ENCODE data around the gene HMOX2. TPM values are rescaled to one million over a fixed set of nuclear protein-coding genes. Genes with fewer than 3 reads are reported as not detected.

HMOX2 gene
- polyA plus RNA-seq, 2 of the 4 experiments (the other 2 are of a cell fraction): 35.4 to 47.7 TPM

GRCh38 chr16:4519274-4520058 is 43.3 kb downstream of the HMOX2 start:
- ATAC-seq (no peak), DNase-seq (ENCODE audit: low read depth in 1 of 2, low spot score in 1 of 2) (no peak), FAIRE-seq (no peak)
- CTCF ChIA-PET: interaction anchor here (1.6 to 18.0 kb wide), 5 partner anchors 11 to 72 kb away, joined by 5 to 301 read pairs (median 26); partner anchors contain the start of gene CDIP1
- Histone ChIP-seq H3K4me1 (no peaks in the 10 kb centered on the region), H3K4me2 (no peak overlapping the region), H3K27ac (no peak overlapping the region), H3K4me3 (no peak overlapping the region), H3K9me3 (no peaks in the 10 kb centered on the region)
- POLR2A ChIA-PET: no interaction called here
- TF ChIP-seq REST (IDR thresholded peaks at IDR 0.05) (no peak), FOSL2 (IDR thresholded peaks at IDR 0.05) (no peak), FOSL2 (CRISPR knock-in tag; IDR thresholded peaks at IDR 0.05) (no peak), MAZ (IDR thresholded peaks at IDR 0.05; ENCODE audit: borderline replicate concordance, low read depth, low read length) (no peak), RNF2 (IDR thresholded peaks at IDR 0.05; ENCODE audit: borderline replicate concordance, low read depth) (no peak), POLR2AphosphoS2 (conservative IDR thresholded peaks at IDR 0.05; ENCODE audit: low read length) (no peak), PBX3 (IDR thresholded peaks at IDR 0.05) (no peak), GATA3 (IDR thresholded peaks at IDR 0.05; ENCODE audit: borderline replicate concordance) (no peak)
- 92% methylated on average over 15 of the region's 15 CpGs for WGBS (ENCODE audit: missing lambda C conversion rate)

- no peak for TF ChIP-seq FOSL2 (IDR thresholded peaks at IDR 0.05)
- TF ChIP-seq FOSL2 (CRISPR knock-in tag; IDR thresholded peaks at IDR 0.05): no peak
- TF ChIP-seq USF2 (IDR thresholded peaks at IDR 0.05): no peak
- TF ChIP-seq MAFK (IDR thresholded peaks at IDR 0.05; ENCODE audit: partially characterized antibody): no peak
- TF ChIP-seq RARB (CRISPR knock-in tag; IDR thresholded peaks at IDR 0.05): no peak
- TF ChIP-seq E2F6 (IDR thresholded peaks at IDR 0.05; ENCODE audit: borderline replicate concordance, low read depth): no peak
- Histone ChIP-seq H3K9me3 (no peaks in the 10 kb centered on the region), H3K4me3 (no peak overlapping the region), H3K27ac (no peak overlapping the region), H3K4me1 (no peaks in the 10 kb centered on the region), H3K4me2 (no peak overlapping the region)
- CTCF ChIA-PET: interaction anchor here (0.5 to 18.0 kb wide), 7 partner anchors 12 to 103 kb away, joined by 3 to 301 read pairs (median 6); partner anchors contain the start of genes CDIP1 and MGRN1
- 81% methylated on average over 7 of the region's 7 CpGs for WGBS (ENCODE audit: missing lambda C conversion rate)
- FAIRE-seq (no peak), ATAC-seq (no peak), DNase-seq (ENCODE audit: low read depth in 1 of 2, low spot score in 1 of 2) (no peak)
- POLR2A ChIA-PET: no interaction called here
Observed at GRCh38 chr16:4520913-4521312, 44.7 kb downstream of the HMOX2 start.

- no peak overlapping the region for H3K27ac ChIP-seq
- CTCF ChIA-PET: interaction anchor here (0.8 to 10.9 kb wide), 5 partner anchors 13 to 102 kb away, joined by 5 to 100 read pairs (median 17); partner anchors contain the start of gene MGRN1
Observed at GRCh38 chr16:4522051-4522581, 45.9 kb downstream of the HMOX2 start.

More at GRCh38 chr16:4522051-4522581, 45.9 kb downstream of the HMOX2 start:
- H3K4me1 ChIP-seq: no peaks in the 10 kb centered on the region
- no peak for TF ChIP-seq ZSCAN20 (CRISPR knock-in tag; IDR thresholded peaks at IDR 0.05)
- no peak for TF ChIP-seq MAFK (IDR thresholded peaks at IDR 0.05; ENCODE audit: partially characterized antibody)
- TF ChIP-seq FOSL2 (IDR thresholded peaks at IDR 0.05): no peak
- TF ChIP-seq FOSL2 (CRISPR knock-in tag; IDR thresholded peaks at IDR 0.05): no peak
- no peak for TF ChIP-seq KDM5A (IDR thresholded peaks at IDR 0.05)
- TF ChIP-seq HMGXB4 (CRISPR knock-in tag; IDR thresholded peaks at IDR 0.05; ENCODE audit: borderline replicate concordance): no peak
- no peak for TF ChIP-seq ATOH8 (CRISPR knock-in tag; IDR thresholded peaks at IDR 0.05; ENCODE audit: low read depth)
- no peak for TF ChIP-seq PHF8 (IDR thresholded peaks at IDR 0.05; ENCODE audit: borderline replicate concordance, low read depth)
- TF ChIP-seq RNF2 (IDR thresholded peaks at IDR 0.05; ENCODE audit: borderline replicate concordance, low read depth): no peak
- TF ChIP-seq HES2 (IDR thresholded peaks at IDR 0.05): no peak
- POLR2A ChIA-PET: no interaction called here
- FAIRE-seq (no peak), ATAC-seq (peak in 1 of 2 experiments; percentile 15; a peak in 1 of 6 replicates), DNase-seq (ENCODE audit: low read depth in 1 of 2, low spot score in 1 of 2) (no peak)
- no peak overlapping the region for H3K4me2 ChIP-seq
- H3K4me3 ChIP-seq: no peak overlapping the region
- WGBS (ENCODE audit: missing lambda C conversion rate): 73% methylated on average over 7 of the region's 8 CpGs
- no peaks in the 10 kb centered on the region for H3K9me3 ChIP-seq
